Measurements from ENCODE around the gene SLC2A13.

- TF ChIP-seq POLR2A (IDR thresholded peaks at IDR 0.05) (no peak), CTCF (IDR thresholded peaks at IDR 0.05) (no peak)
Observed at GRCh38 chr12:39846304-39846703, 259.6 kb downstream of the SLC2A13 start.

Measured in lower leg skin (tissue), 3 donors.